ENCODE results near the gene NDUFV3. TPM values are rescaled to one million over a fixed set of nuclear protein-coding genes. Genes with fewer than 3 reads are reported as not detected.
A peak's percentile ranks its signal among the peaks of the same experiment; 100 is the strongest.
"Not testable (repeated sequence)": the region's sequence is repeated elsewhere in the genome, so short reads cannot be mapped to it uniquely, and the experiment has no call there.

The NDUFV3 gene
- total RNA-seq, 1 experiment from 2014 or later = 30.1 TPM

- DNase-seq (ENCODE audit: extremely low read depth, low read depth) = peak; percentile 92
These were observed 13.9 kb upstream of the NDUFV3 start, which contains the start of gene WDR4 for GRCh38 chr21:42878993-42879787. Gene WDR4 (minus strand): TSS chr21:42879539. CDS start chr21:42879495, 44 bp downstream.

DNA sequence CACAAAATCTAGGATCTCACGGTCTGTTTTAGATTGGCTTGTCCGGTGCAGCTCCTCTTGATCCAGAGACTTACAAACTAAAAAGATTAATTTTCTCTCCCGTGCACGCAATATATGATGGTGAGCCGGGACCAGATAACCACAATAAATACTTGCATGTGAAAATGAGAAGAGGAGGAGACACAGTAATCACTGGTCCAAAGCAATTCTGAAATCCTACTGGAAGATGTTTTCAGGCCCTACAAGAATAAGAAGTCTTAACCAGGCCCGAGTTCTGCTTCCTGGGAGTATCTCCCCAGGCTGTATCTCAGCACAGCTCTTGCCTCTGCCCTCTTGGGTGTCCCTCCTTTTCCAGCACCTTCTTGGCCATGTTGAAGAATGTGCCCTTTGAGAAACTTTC is 12.8 kb upstream of the NDUFV3 start:
- DNase-seq (ENCODE audit: extremely low read depth, low read depth) = no peak

DNA sequence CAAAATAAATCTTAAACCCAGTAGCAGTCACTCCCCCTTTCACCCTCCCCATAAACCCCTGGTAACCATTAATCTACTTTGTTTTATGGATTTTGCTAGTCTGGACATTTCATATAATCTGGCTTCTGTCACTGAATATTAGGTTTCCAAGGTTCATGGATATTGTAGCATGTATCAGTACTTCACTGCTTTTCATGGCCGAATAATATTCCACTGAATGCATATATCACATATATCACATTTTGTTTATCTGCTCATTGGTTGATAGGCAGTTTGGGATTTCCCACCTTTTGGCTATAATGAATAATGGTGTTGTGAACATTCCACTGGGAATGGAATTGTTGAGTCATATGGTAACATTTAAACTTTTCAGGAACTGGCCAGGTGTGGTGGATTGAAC is 9.2 kb upstream of the NDUFV3 start:
- no peak for DNase-seq (ENCODE audit: extremely low read depth, low read depth)

- no peak for DNase-seq (ENCODE audit: extremely low read depth, low read depth)
These were observed 5.8 kb upstream of the NDUFV3 start for GRCh38 chr21:42887326-42887725.

GRCh38 chr21:42892582-42892930 is 553 bp upstream of the NDUFV3 start:
- no peak for DNase-seq (ENCODE audit: extremely low read depth, low read depth)

- no peak for DNase-seq (ENCODE audit: extremely low read depth, low read depth)
These were observed 7.3 kb downstream of the NDUFV3 start for GRCh38 chr21:42900446-42900845.

GRCh38 chr21:42903817-42904216 is 10.7 kb downstream of the NDUFV3 start:
- no peak for DNase-seq (ENCODE audit: extremely low read depth, low read depth)

- DNase-seq (ENCODE audit: extremely low read depth, low read depth) = no peak
These were observed 12.1 kb downstream of the NDUFV3 start for GRCh38 chr21:42905195-42905594.

DNA sequence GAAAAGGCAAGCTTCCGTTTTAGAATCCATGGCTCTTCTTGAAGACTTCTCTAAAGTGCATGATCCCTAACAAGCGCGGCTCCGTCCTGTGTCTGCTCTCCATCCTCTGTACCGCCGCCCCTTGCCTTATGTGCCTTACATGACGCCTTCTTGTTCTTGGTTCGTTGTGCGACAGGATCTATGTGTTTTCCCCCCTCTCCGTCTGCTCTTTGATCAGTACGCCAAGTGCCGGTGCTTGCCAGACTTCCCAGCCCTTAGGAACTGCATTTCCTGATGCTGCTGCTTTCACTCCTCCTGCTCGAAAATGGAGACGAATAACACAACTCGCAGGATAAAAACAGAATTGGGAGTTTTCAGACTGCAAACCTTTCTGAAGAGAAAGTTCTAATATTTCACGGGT is 13.1 kb downstream of the NDUFV3 start:
- no peak for DNase-seq (ENCODE audit: extremely low read depth, low read depth)

- DNase-seq (ENCODE audit: extremely low read depth, low read depth) = not testable (repeated sequence)
These were observed 15.4 kb downstream of the NDUFV3 start for GRCh38 chr21:42908484-42908883.

- DNase-seq (ENCODE audit: extremely low read depth, low read depth) = not testable (repeated sequence)
These were observed 18.8 kb downstream of the NDUFV3 start for GRCh38 chr21:42911920-42912319.

GRCh38 chr21:42913476-42913875 is 20.4 kb downstream of the NDUFV3 start:
- no peak for DNase-seq (ENCODE audit: extremely low read depth, low read depth)

DNA sequence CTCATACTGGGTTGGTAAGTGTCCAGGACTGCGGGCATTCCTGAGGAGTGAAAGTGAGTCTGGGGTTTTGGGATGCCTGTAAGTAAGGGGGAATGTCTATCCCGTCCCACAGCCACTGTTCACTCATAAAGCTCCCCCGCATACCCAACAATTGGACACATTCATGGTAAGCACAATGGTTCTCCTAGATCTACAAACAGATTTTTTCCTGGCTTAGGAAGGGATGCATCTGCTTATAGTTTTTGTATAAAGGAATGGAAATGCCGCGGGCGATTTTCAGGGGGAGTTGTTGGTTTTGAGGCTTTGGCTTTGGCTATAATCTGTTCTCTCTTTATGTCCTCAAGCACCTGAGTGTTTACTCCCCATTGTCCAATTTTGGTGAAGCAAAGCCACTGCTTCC is 25.2 kb downstream of the NDUFV3 start:
- no peak for DNase-seq (ENCODE audit: extremely low read depth, low read depth)

- DNase-seq (ENCODE audit: extremely low read depth, low read depth) = no peak
These were observed 28.8 kb downstream of the NDUFV3 start for GRCh38 chr21:42921927-42922326.

- DNase-seq (ENCODE audit: extremely low read depth, low read depth) = no peak
These were observed 29.8 kb downstream of the NDUFV3 start for GRCh38 chr21:42922918-42923317.

- peak; percentile 84 for DNase-seq (ENCODE audit: extremely low read depth, low read depth)
These were observed 30.7 kb downstream of the NDUFV3 start for GRCh38 chr21:42923553-42924432.

DNA sequence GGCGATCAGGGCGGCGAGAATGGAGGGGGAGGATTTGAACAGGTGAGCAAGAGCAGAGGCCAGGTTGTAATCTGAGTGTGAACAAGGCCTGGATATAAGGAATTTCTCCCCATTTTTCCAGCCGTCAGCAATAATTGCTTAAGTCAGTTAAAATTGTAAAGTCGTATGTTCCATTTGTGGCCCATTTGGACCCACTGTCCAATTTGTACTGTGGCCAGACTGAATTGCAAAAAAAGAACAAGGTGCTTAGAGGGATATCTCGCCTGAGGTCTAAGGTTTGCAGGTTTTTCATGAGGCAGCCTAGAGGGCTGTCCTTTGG is 31.3 kb downstream of the NDUFV3 start:
- no peak for DNase-seq (ENCODE audit: extremely low read depth, low read depth)

DNA sequence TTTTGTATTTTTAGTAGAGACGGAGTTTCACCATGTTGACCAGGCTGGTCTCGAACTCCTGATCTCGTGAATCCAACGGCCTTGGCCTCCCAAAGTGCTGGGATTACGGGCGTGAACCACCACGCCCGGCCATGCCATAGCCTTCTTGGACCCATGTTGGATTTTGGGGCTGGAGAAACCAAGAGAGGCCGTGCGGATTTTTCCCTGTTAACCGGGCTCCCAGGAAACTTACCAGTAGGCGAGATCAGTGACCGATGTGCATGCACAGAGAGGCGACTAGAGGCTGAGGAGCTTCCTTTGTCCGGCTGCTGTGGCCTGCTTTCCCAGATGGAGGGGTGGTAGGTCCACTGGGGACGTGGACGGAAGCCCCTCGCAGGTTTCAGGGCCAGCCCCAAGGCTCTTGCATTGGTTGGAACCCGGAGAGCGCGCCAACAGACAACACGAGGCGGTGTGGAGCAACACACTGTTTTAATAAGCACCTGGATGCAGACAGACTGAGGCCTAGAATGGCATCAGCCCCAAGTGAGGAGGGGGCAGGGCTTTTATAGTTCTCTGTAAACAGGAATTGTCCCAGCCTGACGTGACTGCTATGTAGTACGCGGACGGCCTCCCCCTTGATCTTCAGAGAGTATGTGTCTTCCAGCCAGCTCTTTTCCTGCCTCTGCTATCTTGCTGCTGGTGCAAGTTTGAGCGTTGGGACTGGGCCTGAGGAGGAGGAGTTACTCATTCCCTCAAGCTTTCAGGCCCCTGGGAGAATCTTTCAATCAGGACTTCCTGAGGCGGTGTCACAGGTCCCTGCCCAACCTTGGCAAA is 32.2 kb downstream of the NDUFV3 start, which contains the start of gene ERVH48-1:
TSS of gene ERVH48-1 (minus strand) at position 517 of the 813 bp plus-strand sequence. CDS start 6,624 bp downstream, outside the sequence.
- no peak for DNase-seq (ENCODE audit: extremely low read depth, low read depth)

GRCh38 chr21:42927474-42928200 is 34.5 kb downstream of the NDUFV3 start:
- not testable (repeated sequence) for DNase-seq (ENCODE audit: extremely low read depth, low read depth)

DNA sequence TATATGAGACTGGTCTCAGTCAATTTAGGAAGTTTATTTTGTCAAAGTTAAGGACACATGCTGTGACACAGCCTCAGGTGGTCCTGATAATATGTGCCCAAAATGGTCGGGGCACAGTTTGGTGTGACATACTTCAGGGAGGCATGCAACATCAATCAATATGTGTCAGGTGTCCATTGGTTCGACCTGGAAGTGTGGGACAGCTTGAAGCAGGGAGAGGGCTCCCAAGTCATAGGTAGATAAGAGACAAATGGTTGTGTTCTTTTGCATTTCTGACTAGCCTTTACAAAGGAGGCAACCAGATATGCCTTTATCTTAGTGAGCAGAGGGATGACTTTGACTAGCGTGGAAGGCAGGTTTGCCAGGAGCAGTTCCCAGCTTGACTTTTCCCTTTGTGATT is 36.9 kb downstream of the NDUFV3 start:
- DNase-seq (ENCODE audit: extremely low read depth, low read depth) = no peak

Measured in NCI-H460 (cell line).